Heart right ventricle (tissue), 16 donors: Measurements from ENCODE around the gene GHSR. TPM values are rescaled to one million over a fixed set of nuclear protein-coding genes. Genes with fewer than 3 reads are reported as not detected.

Source experiments
- ATAC-seq, 8 donors: fragments of 200-7000 bp; cut with Tn5 transposase; one replicate each; pipeline ENCODE4 v1.9.1; 2020; ENCODE audit warnings: mild to moderate bottlenecking in 8 of 8, moderate library complexity in 8 of 8, moderate number of reproducible peaks in 1 of 8
- DNase-seq, 2 donors: peaks; one replicate each; pipeline ENCODE4 v3.0.0-alpha.2; 2020
- H3K27ac ChIP-seq, 10 donors: fragments of 200-600 bp; sonication (generic) in 2 of 10; one replicate each; pipeline versions ENCODE4 v1.5.0 to v1.8.0; 2020 to 2022; ENCODE audit warnings: mild to moderate bottlenecking in 3 of 10
- H3K27me3 ChIP-seq, 7 donors: fragments of 200-600 bp; one replicate each; pipeline ENCODE4 v1.8.0; 2021 to 2022; ENCODE audit warnings: mild to moderate bottlenecking in 2 of 7
- H3K36me3 ChIP-seq, 9 donors: fragments of 200-600 bp; sonication (generic) in 1 of 9; one replicate each; pipeline versions ENCODE4 v1.5.0 to v1.8.0; 2020 to 2022; ENCODE audit warnings: mild to moderate bottlenecking in 2 of 9
- H3K4me1 ChIP-seq, 9 donors: fragments of 200-600 bp; sonication (generic) in 1 of 9; one replicate each; pipeline versions ENCODE4 v1.5.0 to v1.8.0; 2020 to 2022; ENCODE audit warnings: mild to moderate bottlenecking in 4 of 9
- H3K4me3 ChIP-seq, 10 donors: fragments of 200-600 bp; sonication (generic) in 2 of 10; one replicate each; pipeline versions ENCODE4 v1.5.0 to v1.8.0; 2020 to 2022; ENCODE audit warnings: mild to moderate bottlenecking in 7 of 10, moderate library complexity in 2 of 10
- H3K9me3 ChIP-seq, 11 donors: fragments of 200-600 bp in 10 of 11; sonication (generic) in 2 of 11; one replicate each; pipeline versions ENCODE4 v1.5.0 to v1.8.0; 2013 to 2022; ENCODE audit warnings: mild to moderate bottlenecking in 2 of 11, control low read depth in 1 of 11, moderate library complexity in 1 of 11
- CTCF ChIP-seq, 9 donors: fragments of 200-600 bp; sonication (generic) in 2 of 9; IDR thresholded peaks; one replicate each; pipeline versions ENCODE4 v1.5.0 to v1.8.0; 2021 to 2022; ENCODE audit warnings: antibody characterized with exemption in 9 of 9, mild to moderate bottlenecking in 5 of 9, moderate library complexity in 1 of 9
- WGBS, 2 donors: extraction: QIAGEN DNeasy Blood & Tissue Kit; methylation state at CpG; one replicate each; pipeline ENCODE4 v1.1.7; 2013; ENCODE audit warnings: inconsistent platforms in 1 of 2; 5-methylcytosine and 5-hydroxymethylcytosine counted together
- intact Hi-C, 10 donors: fragments of 100-400 bp; cut with DNase I; formaldehyde crosslinking; loops; one replicate each; pipeline versions ENCODE4 v1.11.1 to v1.14.2; 2022
- polyA plus RNA-seq, 2 donors: library from polyadenylated mRNA; stranded (reverse); fragments of 200-250 nt; gene quantifications; one replicate each; pipeline ENCODE4 v1.2.3, GENCODE V29; 2013
- total RNA-seq, 10 donors: library from RNA; stranded (reverse); fragmentation: NEBNext Ultra II Directional in 3 of 10; extraction: Animal tissue kit (Norgen Biotek cat#: 25700) in 3 of 10; gene quantifications; one replicate each; pipeline versions ENCODE4 v1.2.1 to v1.2.4, GENCODE V29; 2021 to 2023
- donor health status: Arrhythmogenic right ventricular cardiomyopathy.
- donor health status: ischemic (EF 13 %, LVEDD 7.1; RV severe dilation, severe dysfunction).
- donor health status: healthy with polysubstance abuse.
- donor health status: DM: no; HTN: yes; CAD: no.
- donor health status: DM: no; HTN: no; CAD: no.
- donor health status: ischemic (EF 25% LVEDD 6.9; RV normal size, moderate dysfunction).
- donor health status: ischemic (EF 25% LVEDD 5.7; RV mildly dilated, moderate dysfunction).
- donor health status: healthy.
- donor health status: DM: yes; HTN: yes; CAD: no.
- donor health status: Ischemic cardiomyopathy.
- donor health status: ischemic (EF 35%, LVEDD 5.7; RV mildly dilated, moderate dysfunction).
- donor health status: nonischemic (EF 11% LVEDD 7.7; RV severe dilation, severe dysfunction).
- donor health status: DM: yes; HTN: yes; CAD: no.
- donor health status: PGD.
- donor health status: ischemic (EF 29% LVEDD 5.4; RV normal size, mild dysfunction).
- donor health status: nonischemic (EF 23%, LVEDD 6.1; RV moderate dilation, normal function).

GHSR gene
- total and polyA plus RNA-seq, 12 donors: not detected

- no peak for DNase-seq
- peaks cover 0 to 77% (median 5%) of the 10 kb centered on the region in 9 donors for H3K36me3 ChIP-seq
- no peaks in the 10 kb centered on the region for H3K9me3 ChIP-seq
- H3K4me3 ChIP-seq: no peak overlapping the region
- H3K27me3 ChIP-seq: no peaks in the 10 kb centered on the region
- no peak for TF ChIP-seq CTCF (IDR thresholded peaks at IDR 0.05)
- H3K4me1 ChIP-seq: no peaks in the 10 kb centered on the region
- H3K27ac ChIP-seq: no peak overlapping the region
- intact Hi-C loops: no loop called here
- 70 to 73% methylated on average over 1 of the region's 1 CpG for WGBS, 2 donors
- no peak for ATAC-seq
Observed at GRCh38 chr3:172397716-172398405, 50.4 kb downstream of the GHSR start.

DNA sequence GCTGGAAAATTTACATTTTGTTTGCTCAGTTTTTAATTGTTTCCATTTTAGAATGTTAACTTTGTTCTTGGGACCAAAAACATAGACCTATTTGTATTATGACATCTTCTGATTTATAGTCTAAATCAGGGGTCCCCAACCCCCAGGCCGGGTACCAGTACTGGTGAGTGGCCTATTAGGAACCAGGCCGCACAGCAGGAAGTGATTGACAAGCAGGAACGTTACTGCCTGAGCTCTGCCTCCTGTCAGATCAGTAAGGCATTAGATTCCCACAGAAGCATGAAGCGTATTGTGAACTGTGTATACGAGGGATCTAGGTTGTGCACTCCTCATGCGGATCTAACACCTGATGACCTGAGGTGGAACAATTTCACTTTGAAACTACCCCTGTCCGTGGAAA lies 51.9 kb downstream of the GHSR start:
- Histone ChIP-seq H3K27ac (no peak overlapping the region), H3K9me3 (no peaks in the 10 kb centered on the region), H3K4me1 (peaks cover 0 to 12% (median 7%) of the 10 kb centered on the region in 9 donors), H3K4me3 (no peak overlapping the region), H3K27me3 (no peaks in the 10 kb centered on the region), H3K36me3 (peaks cover 0 to 65% (median 5%) of the 10 kb centered on the region in 9 donors)
- no peak for TF ChIP-seq CTCF (IDR thresholded peaks at IDR 0.05)
- intact Hi-C loops: no loop called here
- ATAC-seq (peak in 1 of 8 donors; percentile 27), DNase-seq (no peak)
- WGBS, 2 donors: 83 to 87% methylated on average over 7 of the region's 7 CpGs

DNA sequence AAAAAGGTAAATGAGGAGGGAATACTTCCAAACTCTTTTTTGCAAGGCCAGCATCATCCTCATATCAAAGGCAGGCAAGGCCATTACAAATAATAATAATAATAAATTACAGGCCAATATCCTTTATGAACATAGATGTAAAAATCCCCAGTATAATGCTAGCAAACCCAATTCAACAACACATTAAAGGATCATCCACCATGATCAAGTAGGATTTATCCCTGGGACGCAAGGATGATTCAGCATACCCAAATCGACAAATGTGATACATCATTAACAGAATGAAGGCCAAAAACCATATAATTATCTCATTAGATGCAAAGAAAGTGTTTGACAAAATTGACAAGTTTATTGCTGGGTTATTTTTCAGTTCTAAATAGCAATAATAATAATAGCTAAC lies 53.6 kb downstream of the GHSR start:
- TF ChIP-seq CTCF (IDR thresholded peaks at IDR 0.05): no peak
- no peak overlapping the region for H3K27ac ChIP-seq
- H3K36me3 ChIP-seq: peaks cover 0 to 48% (median 5%) of the 10 kb centered on the region in 9 donors
- H3K4me3 ChIP-seq: no peak overlapping the region
- peaks cover 0 to 27% (median 11%) of the 10 kb centered on the region in 9 donors for H3K4me1 ChIP-seq
- H3K27me3 ChIP-seq: no peaks in the 10 kb centered on the region
- WGBS, 2 donors: 97 to 99% methylated on average over 2 of the region's 2 CpGs
- ATAC-seq: no peak
- H3K9me3 ChIP-seq: no peaks in the 10 kb centered on the region
- intact Hi-C loops: loop anchor here in 1 of 10 donors (5.0 kb wide), 1 partner anchor 78 kb away; no protein-coding TSS in a partner anchor
- DNase-seq: no peak

Other genes starting within 250 kb of the GHSR start
- gene TNFSF10, start 75.0 kb upstream of the GHSR start, total RNA-seq: 10 to 100 TPM in 9 of 10 donors, 1 to 10 TPM in 1; 4.7 to 51.5 (median 18.9) TPM
- gene TNFSF10, start 75.0 kb upstream of the GHSR start, polyA plus RNA-seq: 10 to 100 TPM; 17.2 to 17.9 TPM